GM04503 (cell line): ENCODE measurements around the gene RPL15.
"Not testable (repeated sequence)": the region's sequence is repeated elsewhere in the genome, so short reads cannot be mapped to it uniquely, and the experiment has no call there.

ENCODE experiments used
- DNase-seq: peaks from one replicate; pipeline ENCODE4 v3.0.0-alpha.2; 2012; ENCODE audit warnings: low read depth

The RPL15 gene

GRCh38 chr3:23889950-23890349, 27.0 kb upstream of the RPL15 start:
- no peak for DNase-seq

- DNase-seq: no peak
These were observed 22.5 kb upstream of the RPL15 start for GRCh38 chr3:23894254-23895061.

- no peak for DNase-seq
These were observed 21.8 kb upstream of the RPL15 start for GRCh38 chr3:23895181-23895580.

- DNase-seq: no peak
These were observed 16.2 kb upstream of the RPL15 start for GRCh38 chr3:23900744-23901143.

- DNase-seq: no peak
These were observed 12.4 kb upstream of the RPL15 start for GRCh38 chr3:23904545-23904944.

- DNase-seq: no peak
These were observed 7.6 kb upstream of the RPL15 start for GRCh38 chr3:23909341-23909740.

- no peak for DNase-seq
These were observed 5.5 kb upstream of the RPL15 start for GRCh38 chr3:23911397-23911796.

- DNase-seq: not testable (repeated sequence)
These were observed 4.6 kb upstream of the RPL15 start for GRCh38 chr3:23912335-23912734.

GRCh38 chr3:23913182-23913581, 3.8 kb upstream of the RPL15 start:
- no peak for DNase-seq

GRCh38 chr3:23913873-23914743, 2.8 kb upstream of the RPL15 start:
- DNase-seq: no peak

GRCh38 chr3:23915537-23916108, 1.3 kb upstream of the RPL15 start:
- no peak for DNase-seq

GRCh38 chr3:23916152-23916885, 613 bp upstream of the RPL15 start:
- no peak for DNase-seq

- not testable (repeated sequence) for DNase-seq
These were observed 859 bp downstream of the RPL15 start for GRCh38 chr3:23917679-23918303.

- not testable (repeated sequence) for DNase-seq
These were observed 1.4 kb downstream of the RPL15 start for GRCh38 chr3:23918331-23918730.

GRCh38 chr3:23919628-23920027, 2.7 kb downstream of the RPL15 start:
- DNase-seq: no peak

GRCh38 chr3:23920151-23920655, 3.3 kb downstream of the RPL15 start:
- no peak for DNase-seq

GRCh38 chr3:23921052-23921511, 4.2 kb downstream of the RPL15 start:
- no peak for DNase-seq

- no peak for DNase-seq
These were observed 6.9 kb downstream of the RPL15 start for GRCh38 chr3:23923786-23924185.

GRCh38 chr3:23926246-23926645, 9.3 kb downstream of the RPL15 start:
- no peak for DNase-seq

- DNase-seq: no peak
These were observed 9.8 kb downstream of the RPL15 start for GRCh38 chr3:23926736-23927135.

- no peak for DNase-seq
These were observed 11.6 kb downstream of the RPL15 start for GRCh38 chr3:23928524-23928923.
